K562 (cell line): Measurements from ENCODE around the gene CCDC85B. TPM values are rescaled to one million over a fixed set of nuclear protein-coding genes. Genes with fewer than 3 reads are reported as not detected.

Source experiments
- ATF1 ChIP-seq, 2 experiments: fragments of 450-650 bp in 1 of 2; IDR thresholded peaks; 2 replicates each; pipeline ENCODE4 v1.6.1; 2016; ENCODE audit warnings: missing compliant biosample characterization in 1 of 2, missing genetic modification characterization in 1 of 2
- ATF3 ChIP-seq, 2 experiments: fragments of 450-650 bp in 1 of 2; sonication (generic) in 1 of 2; formaldehyde crosslinking in 1 of 2; IDR thresholded peaks in 1 of 2; conservative IDR thresholded peaks in 1 of 2; 2 replicates each; pipeline versions ENCODE4 v1.6.1 to v1.8.1; 2016 to 2023; ENCODE audit warnings: mild to moderate bottlenecking in 2 of 2, moderate library complexity in 2 of 2, inconsistent platforms in 1 of 2, missing genetic modification reagents in 1 of 2
- CAMTA2 ChIP-seq: fragments of 250-450 bp; sonication (Bioruptor Pico); conservative IDR thresholded peaks from 2 replicates; pipeline ENCODE4 v1.5.1; 2022
- CGGBP1 ChIP-seq: fragments of 250-450 bp; sonication (Bioruptor Pico); IDR thresholded peaks from 2 replicates; pipeline ENCODE4 v1.9.0; 2021; ENCODE audit warnings: mild to moderate bottlenecking
- CHD2 ChIP-seq: IDR thresholded peaks from 2 replicates; pipeline ENCODE4 v1.6.1; 2011; ENCODE audit warnings: low read depth, low read length
- CREM ChIP-seq: IDR thresholded peaks from 2 replicates; pipeline ENCODE4 v1.6.1; 2014; ENCODE audit warnings: antibody characterized with exemption, low read depth
- E2F6 ChIP-seq, 2 experiments: IDR thresholded peaks; 2 replicates each; pipeline ENCODE4 v1.6.1; 2011; ENCODE audit warnings: borderline replicate concordance in 1 of 2, control low read depth in 1 of 2, low read depth in 1 of 2, low read length in 1 of 2, mild to moderate bottlenecking in 1 of 2, mixed read lengths in 1 of 2, moderate library complexity in 1 of 2; ENCODE audit not compliant: insufficient read depth in 1 of 2, insufficient read length in 1 of 2, poor library complexity in 1 of 2, severe bottlenecking in 1 of 2; ENCODE audit errors: extremely low read depth in 1 of 2
- HLTF ChIP-seq: fragments of 450-650 bp; IDR thresholded peaks from 2 replicates; pipeline ENCODE4 v1.6.1; 2016
- PML ChIP-seq: IDR thresholded peaks from 2 replicates; pipeline ENCODE4 v1.6.1; 2012; ENCODE audit warnings: low read length, inconsistent platforms
- POLR2H ChIP-seq: IDR thresholded peaks from 2 replicates; pipeline ENCODE4 v1.6.1; 2016; ENCODE audit warnings: missing genetic modification characterization, low read depth, mild to moderate bottlenecking, control low read depth, missing compliant biosample characterization, moderate library complexity
- POLR3G ChIP-seq: IDR thresholded peaks from 2 replicates; pipeline ENCODE4 v1.6.1; 2011; ENCODE audit not compliant: insufficient read length, insufficient replicate concordance; ENCODE audit errors: extremely low read depth
- PRPF4 ChIP-seq: fragments of 200-400 bp; formaldehyde crosslinking; IDR thresholded peaks from one replicate; pipeline ENCODE4 v1.6.1; 2017; ENCODE audit warnings: low read length, low read depth, mild to moderate bottlenecking; ENCODE audit not compliant: insufficient read depth, poor library complexity, severe bottlenecking
- RHOXF2B ChIP-seq: fragments of 250-450 bp; sonication (Bioruptor Pico); conservative IDR thresholded peaks from 2 replicates; pipeline ENCODE4 v1.5.1; 2021
- SAFB ChIP-seq: fragments of 200-400 bp; formaldehyde crosslinking; IDR thresholded peaks from 2 replicates; pipeline ENCODE4 v1.6.1; 2017; ENCODE audit warnings: low read depth, low read length, borderline replicate concordance
- TEAD1 ChIP-seq, 2 experiments: fragments of 450-650 bp in 1 of 2; sonication (generic) in 1 of 2; formaldehyde crosslinking; IDR thresholded peaks; 2 replicates each; pipeline versions ENCODE4 v1.4.0 to v1.8.0; 2020 to 2022; ENCODE audit warnings: mild to moderate bottlenecking in 2 of 2, missing genetic modification reagents in 1 of 2
- THAP7 ChIP-seq: fragments of 250-450 bp; sonication (Bioruptor Pico); IDR thresholded peaks from 2 replicates; pipeline ENCODE4 v1.5.0; 2021
- TRIM24 ChIP-seq, 2 experiments: fragments of 450-650 bp; IDR thresholded peaks; 2 replicates each; pipeline ENCODE4 v1.6.1; 2016
- ZNF23 ChIP-seq: fragments of 250-450 bp; sonication (Bioruptor Pico); IDR thresholded peaks from 2 replicates; pipeline ENCODE4 v1.4.0; 2020; ENCODE audit warnings: mild to moderate bottlenecking
- ZNF347 ChIP-seq: fragments of 450-650 bp; formaldehyde crosslinking; IDR thresholded peaks from 2 replicates; pipeline ENCODE4 v1.4.0; 2020; ENCODE audit warnings: low read depth, mild to moderate bottlenecking, moderate library complexity
- ZNF445 ChIP-seq: fragments of 250-450 bp; sonication (Bioruptor Pico); IDR thresholded peaks from 2 replicates; pipeline ENCODE4 v1.4.0; 2020; ENCODE audit warnings: low read depth, mild to moderate bottlenecking, moderate library complexity
- ZNF696 ChIP-seq: fragments of 250-450 bp; sonication (Bioruptor Pico); conservative IDR thresholded peaks from 2 replicates; pipeline ENCODE4 v1.4.0; 2020; ENCODE audit warnings: mild to moderate bottlenecking, moderate library complexity
- ZNF77 ChIP-seq: fragments of 250-450 bp; sonication (Bioruptor Pico); IDR thresholded peaks from 2 replicates; pipeline ENCODE4 v1.5.0; 2020
- polyA plus RNA-seq, 8 experiments: library from polyadenylated mRNA; depleted of rRNA in 4 of 8; stranded (reverse) in 5 of 8; unstranded in 3 of 8; fragments of >200 nt; fragmentation: Nextera tagmentation in 2 of 8; fragmentation: Illumina TruSeq in 1 of 8; extraction: Ambion mirVana in 2 of 8; extraction: Trizol in 1 of 8; gene quantifications; 2 replicates each; pipeline versions ENCODE4 v1.2.1 to v1.2.3, GENCODE V29; 2011 to 2014; ENCODE audit warnings: inconsistent platforms in 1 of 8, missing spikeins in 1 of 8
- total RNA-seq, 7 experiments: library from RNA; depleted of rRNA in 6 of 7; stranded (reverse); fragments of >200 nt in 6 of 7; fragmentation: Illumina TruSeq in 2 of 7; extraction: Trizol in 2 of 7; gene quantifications; 2 replicates each; pipeline versions ENCODE4 v1.2.1 to v1.2.3, GENCODE V29; 2011 to 2021; ENCODE audit warnings: low replicate concordance in 1 of 7

CCDC85B gene
- total and polyA plus RNA-seq, 9 of the 15 experiments (the other 6 are each of a cell fraction or from before 2014, with no cell fraction given): 0.14 to 138 (median 6.2) TPM

- TF ChIP-seq RHOXF2B (CRISPR knock-in tag) (0 out of 2 replicates have a peak, but pooled peaks have one; percentile 2), TEAD1 (CRISPR knock-in tag; IDR thresholded peaks at IDR 0.05) (peak in 1 of 2 experiments; percentile 62; a peak in 1 of 4 replicates), POLR2H (no peak), CAMTA2 (0 out of 2 replicates have a peak, but pooled peaks have one; percentile 57), ATF3 (IDR thresholded peaks at IDR 0.05) (no peak), ATF3 (CRISPR knock-in tag; conservative IDR thresholded peaks at IDR 0.05) (peak; percentile 9; the same call in 1 of the 2 replicates), CHD2 (peak; percentile 6; the same call in 1 of the 2 replicates), SAFB (peak; percentile 33; the same call in 1 of the 2 replicates), CREM (peak; percentile 54; the same call in 1 of the 2 replicates), E2F6 (IDR thresholded peaks at IDR 0.05; ENCODE audit: borderline replicate concordance in 1 of 2, extremely low read depth in 1 of 2, insufficient read depth in 1 of 2, insufficient read length in 1 of 2, low read depth in 1 of 2, low read length in 1 of 2, poor library complexity in 1 of 2, severe bottlenecking in 1 of 2) (peak in 1 of 2 experiments; percentile 38), ZNF445 (no peak), THAP7 (CRISPR knock-in tag) (no peak), ZNF696 (CRISPR knock-in tag) (0 out of 2 replicates have a peak, but pooled peaks have one; percentile 50), POLR3G (no peak), ZNF347 (CRISPR knock-in tag) (no peak), PRPF4 (peak; percentile 23), ATF1 (CRISPR knock-in tag; IDR thresholded peaks at IDR 0.05) (no peak), ATF1 (tag; IDR thresholded peaks at IDR 0.05) (no peak), CGGBP1 (CRISPR knock-in tag) (no peak), ZNF23 (CRISPR knock-in tag) (no peak), PML (no peak; the same call in none of the 2 replicates), ZNF77 (CRISPR knock-in tag) (0 out of 2 replicates have a peak, but pooled peaks have one; percentile 70), TRIM24 (IDR thresholded peaks at IDR 0.05) (peak in 1 of 2 experiments; percentile 23; a peak in 1 of 4 replicates), HLTF (no peak)
These were observed 1.0 kb downstream of the CCDC85B start (continued) for GRCh38 chr11:65891219-65892136.
